Endodermal cell (in vitro differentiated cells): Measurements from ENCODE around the gene CRYZ. TPM values are rescaled to one million over a fixed set of nuclear protein-coding genes. Genes with fewer than 3 reads are reported as not detected.
"Not testable (repeated sequence)": the region's sequence is repeated elsewhere in the genome, so short reads cannot be mapped to it uniquely, and the experiment has no call there.

Experiments
- DNase-seq: peaks from one replicate; pipeline ENCODE4 v3.0.0-alpha.2; 2017
- H3K27ac ChIP-seq: 2 replicates; pipeline ENCODE4 v1.5.1; 2013; ENCODE audit warnings: mild to moderate bottlenecking, low read depth, low read length, moderate library complexity
- H3K27me3 ChIP-seq: 2 replicates; pipeline ENCODE4 v1.6.1; 2013; ENCODE audit warnings: mild to moderate bottlenecking, low read length, moderate library complexity; ENCODE audit not compliant: insufficient read depth, control insufficient read depth, poor library complexity, severe bottlenecking
- H3K36me3 ChIP-seq: 2 replicates; pipeline ENCODE4 v1.7.0; 2013; ENCODE audit warnings: mild to moderate bottlenecking, low read length, moderate library complexity; ENCODE audit not compliant: control insufficient read depth, insufficient read depth
- H3K4me1 ChIP-seq: one replicate; pipeline ENCODE4 v1.7.0; 2013; ENCODE audit warnings: low read length; ENCODE audit not compliant: control insufficient read depth, insufficient read depth
- H3K4me3 ChIP-seq: 2 replicates; pipeline ENCODE4 v1.5.1; 2013; ENCODE audit warnings: mild to moderate bottlenecking, low read length, moderate library complexity
- H3K9ac ChIP-seq: 2 replicates; pipeline ENCODE4 v1.6.1; 2013; ENCODE audit warnings: mild to moderate bottlenecking, low read length, moderate library complexity; ENCODE audit not compliant: poor library complexity, severe bottlenecking; ENCODE audit errors: extremely low read depth
- H3K9me3 ChIP-seq: 2 replicates; pipeline ENCODE4 v1.6.1; 2013; ENCODE audit warnings: mild to moderate bottlenecking, low read length, moderate library complexity; ENCODE audit not compliant: control insufficient read depth
- H3K27ac Mint-ChIP-seq: 2 replicates; pipeline ENCODE4 v1.8.0; 2020; ENCODE audit warnings: mixed read lengths
- H3K27me3 Mint-ChIP-seq: 2 replicates; pipeline ENCODE4 v1.8.0; 2021; ENCODE audit warnings: mild to moderate bottlenecking, mixed read lengths; ENCODE audit not compliant: insufficient read depth
- H3K36me3 Mint-ChIP-seq: 2 replicates; pipeline ENCODE4 v1.8.0; 2020; ENCODE audit warnings: low read depth, mixed read lengths
- H3K4me1 Mint-ChIP-seq: 2 replicates; pipeline ENCODE4 v1.8.0; 2020; ENCODE audit warnings: mixed read lengths
- H3K4me3 Mint-ChIP-seq: 2 replicates; pipeline ENCODE4 v1.8.0; 2020; ENCODE audit warnings: mild to moderate bottlenecking, moderate library complexity, mixed read lengths
- H3K9me3 Mint-ChIP-seq: 2 replicates; pipeline ENCODE4 v1.8.0; 2020; ENCODE audit warnings: mild to moderate bottlenecking, mixed read lengths
- CTCF ChIP-seq: fragments of 200-600 bp; sonication (generic); conservative IDR thresholded peaks from 2 replicates; pipeline ENCODE4 v1.5.0; 2021; ENCODE audit warnings: antibody characterized with exemption, mild to moderate bottlenecking
- WGBS, 2 experiments: methylation state at CpG; one replicate each; pipeline versions ENCODE4 v1.1.5 to v1.1.7; 2013; ENCODE audit warnings: missing lambda C conversion rate in 2 of 2, mixed read lengths in 1 of 2; ENCODE audit not compliant: insufficient coverage in 1 of 2, insufficient read length in 1 of 2; 5-methylcytosine and 5-hydroxymethylcytosine counted together
- total RNA-seq, 2 donors: library from RNA; stranded (reverse); fragmentation: NEBNext Ultra II Directional in 1 of 2; extraction: Animal tissue kit (Norgen Biotek cat#: 25700) in 1 of 2; gene quantifications; 2 replicates in 1 of 2; 3 replicates in 1 of 2; pipeline ENCODE4 v1.2.1, GENCODE V29; 2021

Gene CRYZ
- total RNA-seq, 2 donors from 2014 or later = 17.4 to 30.6 TPM

- H3K27me3 ChIP-seq = peaks cover 24% of the 10 kb centered on the region
- H3K27ac ChIP-seq = no peak within 1 kb of the TSS
- 25 to 32% methylated on average over 7 to 43 of the region's 44 CpGs for whole genome bisulfite sequencing, 2 experiments
- peaks cover 23% of the 10 kb centered on the region for H3K9me3 ChIP-seq
- peak; percentile 60 for DNase-seq
- no peak within 1 kb of the TSS for H3K27ac Mint-ChIP-seq
- H3K4me1 Mint-ChIP-seq = peaks cover 20% of the 10 kb centered on the region
- no peaks in the 10 kb centered on the region for H3K36me3 Mint-ChIP-seq
- peak within 1 kb of the TSS; percentile 62 for H3K4me3 ChIP-seq
- peaks cover 4% of the 10 kb centered on the region for H3K4me1 ChIP-seq
- no peak for TF ChIP-seq CTCF
- no peaks in the 10 kb centered on the region for H3K36me3 ChIP-seq
- peaks cover 29% of the 10 kb centered on the region for H3K9me3 Mint-ChIP-seq
- peaks cover 34% of the 10 kb centered on the region for H3K27me3 Mint-ChIP-seq
- H3K4me3 Mint-ChIP-seq = peak within 1 kb of the TSS; percentile 46
- H3K9ac ChIP-seq = no peak within 1 kb of the TSS
These were observed 59.3 kb downstream of the CRYZ start, which contains the start of gene ERICH3 for GRCh38 chr1:74673351-74674111. ERICH3 (minus strand) TSS chr1:74673792; CDS start chr1:74673519, 273 bp downstream.

GRCh38 chr1:74670866-74671265 is 62.0 kb downstream of the CRYZ start:
- not testable (repeated sequence) for H3K4me3 ChIP-seq, H3K4me3 Mint-ChIP-seq, H3K4me1 ChIP-seq, H3K36me3 Mint-ChIP-seq, H3K27ac ChIP-seq, H3K9ac ChIP-seq, H3K36me3 ChIP-seq, H3K27ac Mint-ChIP-seq, DNase-seq
- Mint-ChIP-seq H3K27me3 (peaks cover 37% of the 10 kb centered on the region), H3K9me3 (peaks cover 29% of the 10 kb centered on the region), H3K4me1 (peaks cover 15% of the 10 kb centered on the region)
- H3K27me3 ChIP-seq = peaks cover 24% of the 10 kb centered on the region
- peaks cover 23% of the 10 kb centered on the region for H3K9me3 ChIP-seq
- WGBS, 2 experiments = 80 to 88% methylated on average over 1 to 3 of the region's 3 CpGs

Other genes starting within 250 kb of the CRYZ start
- not detected for gene LRRC53, start 220.4 kb downstream of the CRYZ start, total RNA-seq
- not detected for gene ERICH3, start 59.3 kb downstream of the CRYZ start, total RNA-seq
- 10 to 100 TPM; 14.8 to 18.9 TPM for gene TYW3, start 102 bp upstream of the CRYZ start, total RNA-seq